ENCODE measurements around the gene JUND.

Gene JUND

GRCh38 chr19:18230941-18231734, 50.3 kb downstream of the JUND start:
- H3K4me1 Mint-ChIP-seq (ENCODE audit: low read depth): peaks cover 21% of the 10 kb centered on the region
- H3K9me3 Mint-ChIP-seq: peaks cover 6% of the 10 kb centered on the region
- peaks cover 3% of the 10 kb centered on the region for H3K36me3 Mint-ChIP-seq (ENCODE audit: low read depth)
- peaks cover 71% of the 10 kb centered on the region for H3K27me3 Mint-ChIP-seq
- no peak overlapping the region for H3K27ac Mint-ChIP-seq
- H3K4me3 Mint-ChIP-seq: no peak overlapping the region

- Mint-ChIP-seq H3K27ac (no peak overlapping the region), H3K4me1 (ENCODE audit: low read depth) (peaks cover 26% of the 10 kb centered on the region), H3K27me3 (peaks cover 72% of the 10 kb centered on the region), H3K4me3 (no peak overlapping the region), H3K36me3 (ENCODE audit: low read depth) (peaks cover 3% of the 10 kb centered on the region), H3K9me3 (peaks cover 6% of the 10 kb centered on the region)
These were observed 51.5 kb downstream of the JUND start for GRCh38 chr19:18229915-18230314.
